Stimulated activated CD8-positive, alpha-beta memory T cell treated with anti-CD3 and anti-CD28 coated beads, Interleukin-2, amount 100 ng/mL, for 48 hours (primary cell): ENCODE measurements around the gene OPHN1.

Source experiments
- DNase-seq, 2 donors: peaks; one replicate each; pipeline ENCODE4 v3.0.0-alpha.2; 2020; ENCODE audit warnings: low read depth in 2 of 2

OPHN1 gene

GRCh38 chrX:68061206-68061535 is 372.1 kb downstream of the OPHN1 start:
- DNase-seq = no peak

- no peak for DNase-seq
Observed at GRCh38 chrX:68060506-68061205, 372.6 kb downstream of the OPHN1 start.

GRCh38 chrX:68059469-68059868 is 373.8 kb downstream of the OPHN1 start:
- no peak for DNase-seq

GRCh38 chrX:68049466-68049865 is 383.8 kb downstream of the OPHN1 start:
- DNase-seq = no peak

- DNase-seq = no peak
Observed at GRCh38 chrX:68048774-68049173, 384.5 kb downstream of the OPHN1 start.

- no peak for DNase-seq
Observed at GRCh38 chrX:68045008-68045577, 388.2 kb downstream of the OPHN1 start.

GRCh38 chrX:68043713-68044438 is 389.4 kb downstream of the OPHN1 start:
- no peak for DNase-seq

- no peak for DNase-seq
Observed at GRCh38 chrX:68041110-68041509, 392.2 kb downstream of the OPHN1 start.

- DNase-seq = no peak
Observed at GRCh38 chrX:68018248-68019203, 414.8 kb downstream of the OPHN1 start.

GRCh38 chrX:67998540-67998939 is 434.8 kb downstream of the OPHN1 start:
- no peak for DNase-seq
